SKM-1 (cell line): ENCODE measurements around the gene MSRB1.
"Not testable (repeated sequence)": the region's sequence is repeated elsewhere in the genome, so short reads cannot be mapped to it uniquely, and the experiment has no call there.

Experiments
- DNase-seq: peaks from one replicate; lab custom pipeline; 2025; ENCODE audit not compliant: unreplicated experiment; lab: John Stamatoyannopoulos, UW

MSRB1 gene

GRCh38 chr16:1903845-1904840 is 38.9 kb downstream of the MSRB1 start:
- DNase-seq: no peak

GRCh38 chr16:1903220-1903574 is 39.8 kb downstream of the MSRB1 start:
- no peak for DNase-seq

- no peak for DNase-seq
Observed at GRCh38 chr16:1902547-1903219, 40.3 kb downstream of the MSRB1 start.

- no peak for DNase-seq
Observed at GRCh38 chr16:1900452-1900774, 42.6 kb downstream of the MSRB1 start.

GRCh38 chr16:1899641-1900451 is 43.2 kb downstream of the MSRB1 start:
- DNase-seq: no peak

- DNase-seq: not testable (repeated sequence)
Observed at GRCh38 chr16:1897692-1898091, 45.3 kb downstream of the MSRB1 start.

GRCh38 chr16:1895949-1896675 is 46.9 kb downstream of the MSRB1 start:
- DNase-seq: no peak

- DNase-seq: no peak
Observed at GRCh38 chr16:1895068-1895467, 47.9 kb downstream of the MSRB1 start.

- no peak for DNase-seq
Observed at GRCh38 chr16:1890708-1891050, 52.3 kb downstream of the MSRB1 start.

- no peak for DNase-seq
Observed at GRCh38 chr16:1890024-1890707, 52.8 kb downstream of the MSRB1 start.
